Measurements from ENCODE around the gene FLVCR1.
A peak's percentile ranks its signal among the peaks of the same experiment; 100 is the strongest.

Gene FLVCR1

GRCh38 chr1:212916481-212917133 lies 58.5 kb downstream of the FLVCR1 start:
- DNase-seq = peak; percentile 18 to 68

DNA sequence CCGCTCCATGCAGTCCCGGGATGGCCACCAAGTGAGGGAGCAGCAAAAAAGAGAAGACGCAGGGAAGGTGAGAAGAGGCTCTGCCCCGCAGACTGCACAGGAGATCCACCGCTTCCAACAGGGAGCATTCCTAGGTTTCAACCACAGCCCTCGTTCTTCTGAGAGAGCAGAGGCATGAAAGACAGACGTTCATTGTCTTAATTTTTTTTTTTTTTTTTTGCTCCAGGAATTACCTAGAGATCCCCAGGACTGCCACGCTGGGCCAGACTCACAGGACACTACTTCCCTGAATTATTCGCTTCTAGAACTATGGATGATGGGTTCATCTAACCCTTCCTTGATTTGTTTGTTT lies 59.0 kb downstream of the FLVCR1 start:
- DNase-seq = no peak

- DNase-seq = no peak
Observed at GRCh38 chr1:212917858-212918257, 59.8 kb downstream of the FLVCR1 start.

GRCh38 chr1:212918824-212919223 lies 60.7 kb downstream of the FLVCR1 start:
- peak; percentile 81 to 96 for DNase-seq

GRCh38 chr1:212920246-212920645 lies 62.2 kb downstream of the FLVCR1 start:
- no peak for DNase-seq

GRCh38 chr1:212920896-212921295 lies 62.8 kb downstream of the FLVCR1 start:
- DNase-seq = no peak

- no peak for DNase-seq
Observed at GRCh38 chr1:212922016-212922415, 63.9 kb downstream of the FLVCR1 start.

GRCh38 chr1:212926372-212926771 lies 68.3 kb downstream of the FLVCR1 start:
- no peak for DNase-seq

- DNase-seq = peak in 1 of 2 experiments; percentile 54
Observed at GRCh38 chr1:212928323-212929291, 70.5 kb downstream of the FLVCR1 start.

DNA sequence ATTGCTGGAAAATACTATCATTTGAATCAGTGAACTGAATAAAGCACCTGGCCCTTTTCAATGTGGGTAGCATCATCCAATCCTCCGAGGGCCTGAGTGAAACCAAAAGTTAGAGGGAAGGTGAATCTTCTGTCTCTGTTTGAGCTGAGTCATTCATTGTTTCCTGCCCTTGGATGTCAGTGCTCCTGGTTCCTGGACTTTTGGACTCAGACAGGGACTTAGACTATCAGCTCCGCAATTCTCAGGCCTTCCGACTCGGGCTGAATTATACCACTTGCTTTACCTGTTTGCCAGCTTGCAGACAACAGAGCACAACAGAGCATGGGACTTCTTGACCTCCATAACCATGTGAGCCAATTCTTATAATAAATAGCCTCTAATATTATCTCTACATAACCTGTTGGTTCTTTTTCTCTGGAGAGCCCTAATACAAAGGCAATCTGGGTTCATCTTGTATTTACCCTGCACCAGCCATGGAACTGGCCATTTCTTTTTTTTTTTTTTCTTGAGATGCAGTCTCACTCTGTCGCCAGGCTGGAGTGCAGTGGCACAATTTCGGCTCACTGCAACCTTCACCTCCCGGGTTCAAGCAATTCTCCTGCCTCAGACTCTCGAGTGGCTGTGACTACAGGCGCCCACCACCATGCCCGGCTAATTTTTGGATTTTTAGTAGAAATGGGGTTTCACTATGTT lies 73.1 kb downstream of the FLVCR1 start:
- DNase-seq = no peak

GRCh38 chr1:212933815-212934471 lies 75.9 kb downstream of the FLVCR1 start:
- DNase-seq = no peak

DNA sequence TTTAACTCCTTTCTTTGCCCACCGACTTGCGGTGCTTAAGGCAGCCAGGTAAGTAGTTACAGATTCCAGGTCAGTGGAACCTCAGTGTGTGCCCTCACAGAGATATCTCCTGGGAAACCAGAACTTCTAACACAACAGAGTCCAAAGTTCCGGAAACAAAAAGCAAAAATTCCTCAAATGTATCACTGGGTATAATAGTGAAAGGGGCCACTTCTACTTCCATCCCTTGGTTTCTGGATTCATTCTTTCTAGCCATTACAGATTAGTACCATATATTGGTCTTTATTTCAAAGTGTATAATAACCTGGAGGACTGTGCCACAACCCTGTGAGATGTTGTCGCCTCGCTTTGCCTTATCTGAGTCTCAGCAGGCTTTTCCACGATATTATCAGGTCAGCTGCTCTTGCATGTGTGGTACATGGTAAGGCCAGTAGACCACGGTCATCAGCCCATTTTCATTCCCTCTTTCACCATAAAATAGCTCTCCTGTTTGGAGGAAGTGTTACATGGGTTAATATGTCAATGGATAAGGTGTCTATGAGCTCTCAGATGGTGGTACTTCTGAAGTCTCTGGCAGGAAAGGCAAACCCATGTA lies 77.4 kb downstream of the FLVCR1 start:
- DNase-seq = no peak

DNA sequence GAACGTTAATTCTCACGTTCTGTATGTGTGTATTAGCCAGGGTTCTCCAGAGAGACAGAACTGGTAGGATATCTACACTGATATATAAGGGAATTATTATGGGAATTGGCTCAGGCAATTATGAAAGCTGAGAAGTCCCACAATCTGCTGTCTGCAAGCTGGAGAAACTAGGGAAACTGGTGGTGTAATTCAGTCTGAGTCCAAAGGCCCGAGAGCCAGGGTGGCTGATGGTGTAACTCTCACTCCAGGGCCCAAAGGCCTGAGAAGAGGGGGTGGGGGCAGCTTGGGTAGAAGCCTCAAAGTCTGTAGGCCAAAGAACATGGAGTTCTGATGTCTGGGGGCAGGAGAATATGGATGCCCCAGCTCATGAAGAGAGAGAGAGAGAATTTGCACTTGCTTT lies 79.0 kb downstream of the FLVCR1 start:
- DNase-seq = no peak

DNA sequence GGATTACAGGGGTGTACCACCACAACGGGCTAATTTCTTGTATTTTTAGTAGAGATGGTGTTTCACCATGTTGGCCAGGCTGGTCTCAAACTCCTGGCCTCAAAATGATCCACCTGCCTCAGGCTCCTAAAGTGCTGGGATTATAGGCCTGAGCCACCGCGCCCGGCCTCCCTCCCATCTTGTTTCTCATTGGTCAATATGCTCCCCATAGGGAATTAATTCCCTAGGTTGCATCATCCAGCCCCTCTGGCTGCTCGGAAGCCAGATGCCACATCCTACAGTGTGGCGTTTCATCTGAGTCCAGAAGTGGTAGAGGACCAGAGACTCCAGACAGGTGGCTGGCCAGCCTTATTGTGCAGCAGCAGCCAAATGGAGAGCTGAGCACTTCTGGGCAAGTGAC lies 80.8 kb downstream of the FLVCR1 start:
- DNase-seq = peak; percentile 93 to 98

DNA sequence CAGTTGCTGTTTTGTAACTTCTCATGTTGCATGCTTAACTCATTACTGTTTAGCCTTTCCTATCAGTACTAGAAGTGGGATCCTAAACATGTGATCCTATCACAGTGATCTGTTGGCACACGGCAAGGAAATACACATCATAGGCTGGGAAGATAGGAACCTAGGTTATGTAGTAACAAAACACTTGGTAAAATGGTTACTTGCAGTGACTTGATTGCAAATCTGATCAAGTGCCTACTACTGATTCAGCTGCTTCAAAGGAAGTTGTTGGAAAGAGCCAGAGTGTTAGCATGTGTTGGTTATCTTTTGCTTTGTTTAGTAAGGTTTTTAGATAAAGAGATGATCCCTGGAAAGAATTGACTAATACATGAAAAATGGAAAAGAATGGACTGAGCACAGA lies 83.4 kb downstream of the FLVCR1 start:
- DNase-seq = no peak

- no peak for DNase-seq
Observed at GRCh38 chr1:212942679-212943392, 84.8 kb downstream of the FLVCR1 start.

- no peak for DNase-seq
Observed at GRCh38 chr1:212943393-212943710, 85.3 kb downstream of the FLVCR1 start.

GRCh38 chr1:212944229-212944901 lies 86.3 kb downstream of the FLVCR1 start:
- DNase-seq = no peak

GRCh38 chr1:212945056-212945455 lies 87.0 kb downstream of the FLVCR1 start:
- no peak for DNase-seq

GRCh38 chr1:212945463-212946160 lies 87.5 kb downstream of the FLVCR1 start:
- peak in 1 of 2 experiments; percentile 53 for DNase-seq

GRCh38 chr1:212946872-212947271 lies 88.8 kb downstream of the FLVCR1 start:
- DNase-seq = no peak
